Fibroblast of lung (primary cell): ENCODE results near the gene WDR37.

Source experiments
- CTCF ChIP-seq, 2 donors: IDR thresholded peaks in 1 of 2; conservative IDR thresholded peaks in 1 of 2; 1 replicate in 1 of 2; 2 replicates in 1 of 2; pipeline ENCODE4 v1.5.1; 2011 to 2012; ENCODE audit warnings: low read length in 2 of 2, control low read depth in 1 of 2, inconsistent platforms in 1 of 2, low read depth in 1 of 2, mild to moderate bottlenecking in 1 of 2
- EZH2 ChIP-seq: IDR thresholded peaks from 2 replicates; pipeline ENCODE4 v1.5.1; 2012; ENCODE audit warnings: low read length, control low read depth, mild to moderate bottlenecking; ENCODE audit errors: missing control alignments

GRCh38 chr10:1115607-1115955, 59.4 kb downstream of the WDR37 start:
- TF ChIP-seq CTCF (conservative IDR thresholded peaks at IDR 0.05 in 1 of 2, IDR thresholded peaks at IDR 0.05 in 1 of 2; ENCODE audit: low read depth in 1 of 2, low read length in 2 of 2) (no peak), EZH2 (no peak)
